ENCODE measurements around the gene SULT1E1. TPM values are rescaled to one million over a fixed set of nuclear protein-coding genes. Genes with fewer than 3 reads are reported as not detected.
A peak's percentile ranks its signal among the peaks of the same experiment; 100 is the strongest.

SULT1E1 gene
- total and polyA plus RNA-seq, 12 donors, result 8.0 to 52.9 (median 16.7) TPM

- Histone ChIP-seq H3K9me3 (replicated peaks in 1 of 3) (no peaks in the 10 kb centered on the region), H3K36me3 (replicated peaks in 1 of 2) (no peaks in the 10 kb centered on the region), H3K27ac (no peak overlapping the region), H3K27me3 (no peaks in the 10 kb centered on the region), H3K4me1 (replicated peaks in 1 of 2) (peaks cover 0 to 3% of the 10 kb centered on the region in 2 donors), H3K4me3 (no peak overlapping the region)
- DNase-seq, result no peak
- WGBS, 4 donors, result 81 to 92% (median 88%) methylated on average over 1 of the region's 1 CpG
- intact Hi-C loops (cut with DNase I), result no loop called here
- TF ChIP-seq POLR2A (IDR thresholded peaks at IDR 0.05), result no peak
- no peak for TF ChIP-seq CTCF (IDR thresholded peaks at IDR 0.05)
Measured at GRCh38 chr4:69860521-69861298, 765 bp upstream of the SULT1E1 start.

GRCh38 chr4:69859140-69859685 is 732 bp downstream of the SULT1E1 start:
- 89 to 98% (median 91%) methylated on average over 1 of the region's 1 CpG for WGBS, 4 donors
- no peak overlapping the region for H3K27ac ChIP-seq
- DNase-seq, result no peak
- peaks cover 0 to 3% of the 10 kb centered on the region in 2 donors for H3K4me1 ChIP-seq (replicated peaks in 1 of 2)
- no peaks in the 10 kb centered on the region for H3K27me3 ChIP-seq
- no peak for TF ChIP-seq CTCF (IDR thresholded peaks at IDR 0.05)
- TF ChIP-seq POLR2A (IDR thresholded peaks at IDR 0.05), result no peak
- intact Hi-C loops (cut with DNase I), result no loop called here
- no peaks in the 10 kb centered on the region for H3K36me3 ChIP-seq (replicated peaks in 1 of 2)
- H3K4me3 ChIP-seq, result peak overlapping the region in 1 of 4 donors; percentile 37
- H3K9me3 ChIP-seq (replicated peaks in 1 of 3), result no peaks in the 10 kb centered on the region

GRCh38 chr4:69858690-69859089 is 1.3 kb downstream of the SULT1E1 start:
- Histone ChIP-seq H3K27ac (no peak overlapping the region), H3K36me3 (replicated peaks in 1 of 2) (no peaks in the 10 kb centered on the region), H3K27me3 (no peaks in the 10 kb centered on the region), H3K4me3 (peak overlapping the region in 1 of 4 donors; percentile 37), H3K4me1 (replicated peaks in 1 of 2) (peaks cover 0 to 3% of the 10 kb centered on the region in 2 donors), H3K9me3 (replicated peaks in 1 of 3) (no peaks in the 10 kb centered on the region)
- no peak for DNase-seq
- no peak for TF ChIP-seq CTCF (IDR thresholded peaks at IDR 0.05)
- intact Hi-C loops (cut with DNase I), result no loop called here
- 6 to 17% (median 8%) methylated on average over 1 of the region's 1 CpG for WGBS, 4 donors

- no peak overlapping the region for H3K27ac ChIP-seq
- H3K36me3 ChIP-seq (replicated peaks in 1 of 2), result no peaks in the 10 kb centered on the region
- H3K27me3 ChIP-seq, result no peaks in the 10 kb centered on the region
- TF ChIP-seq CTCF (IDR thresholded peaks at IDR 0.05), result no peak
- TF ChIP-seq POLR2A (IDR thresholded peaks at IDR 0.05), result no peak
- no peaks in the 10 kb centered on the region for H3K9me3 ChIP-seq (replicated peaks in 1 of 3)
- no peak for DNase-seq
- 82 to 86% (median 85%) methylated on average over 2 of the region's 2 CpGs for WGBS, 4 donors
- intact Hi-C loops (cut with DNase I), result no loop called here
- H3K4me1 ChIP-seq (replicated peaks in 1 of 2), result peaks cover 0 to 3% of the 10 kb centered on the region in 2 donors
- H3K4me3 ChIP-seq, result no peak overlapping the region
Measured at GRCh38 chr4:69855822-69856221, 4.1 kb downstream of the SULT1E1 start.

Measured in adrenal gland (tissue), 12 donors.